H9 (cell line): ENCODE results near the gene SP100. TPM values are rescaled to one million over a fixed set of nuclear protein-coding genes. Genes with fewer than 3 reads are reported as not detected.

ENCODE experiments used
- DNase-seq: peaks from one replicate; pipeline ENCODE4 v3.0.0-alpha.2; 2017
- H2AFZ ChIP-seq: one replicate; pipeline ENCODE4 v1.6.1; 2013; ENCODE audit warnings: mild to moderate bottlenecking, low read length, control low read depth, moderate library complexity
- H2AK5ac ChIP-seq: 2 replicates; pipeline ENCODE4 v1.6.1; 2013; ENCODE audit warnings: low read length, control low read depth, mixed read lengths; ENCODE audit not compliant: insufficient read length
- H2BK120ac ChIP-seq: one replicate; pipeline ENCODE4 v1.6.1; 2013; ENCODE audit warnings: low read depth, mild to moderate bottlenecking, low read length, control low read depth, inconsistent platforms; ENCODE audit not compliant: poor library complexity, severe bottlenecking
- H2BK12ac ChIP-seq: 2 replicates; pipeline ENCODE4 v1.6.1; 2013; ENCODE audit warnings: low read length, control low read depth, mixed read lengths, low read depth; ENCODE audit not compliant: insufficient read length
- H2BK15ac ChIP-seq: 2 replicates; pipeline ENCODE4 v1.6.1; 2013; ENCODE audit warnings: low read depth, low read length, control low read depth
- H2BK20ac ChIP-seq: one replicate; pipeline ENCODE4 v1.6.1; 2013; ENCODE audit warnings: low read depth, mild to moderate bottlenecking, low read length, control low read depth, inconsistent platforms; ENCODE audit not compliant: poor library complexity, severe bottlenecking
- H2BK5ac ChIP-seq: 2 replicates; pipeline ENCODE4 v1.6.1; 2013; ENCODE audit warnings: low read length, control low read depth, mixed read lengths; ENCODE audit not compliant: insufficient read length
- H3K14ac ChIP-seq: 2 replicates; pipeline ENCODE4 v1.6.1; 2013; ENCODE audit warnings: low read length, control low read depth; ENCODE audit not compliant: insufficient read depth
- H3K18ac ChIP-seq: 2 replicates; pipeline ENCODE4 v1.6.1; 2013; ENCODE audit warnings: low read depth, mild to moderate bottlenecking, mixed read lengths, low read length, control low read depth; ENCODE audit not compliant: insufficient read length
- H3K23ac ChIP-seq: 2 replicates; pipeline ENCODE4 v1.6.1; 2013; ENCODE audit warnings: low read length, control low read depth, mixed read lengths, low read depth; ENCODE audit not compliant: insufficient read length
- H3K23me2 ChIP-seq: 2 replicates; pipeline ENCODE4 v1.6.1; 2013; ENCODE audit warnings: low read depth, mild to moderate bottlenecking, mixed read lengths, low read length, control low read depth; ENCODE audit not compliant: insufficient read length, poor library complexity, severe bottlenecking
- H3K27ac ChIP-seq: 2 replicates; pipeline ENCODE4 v1.5.1; 2013; ENCODE audit warnings: low read length, control low read depth, mixed read lengths, low read depth; ENCODE audit not compliant: insufficient read length
- H3K27me3 ChIP-seq: 2 replicates; pipeline ENCODE4 v1.6.1; 2013; ENCODE audit warnings: low read length, control low read depth, inconsistent platforms; ENCODE audit not compliant: insufficient read depth
- H3K4ac ChIP-seq: 2 replicates; pipeline ENCODE4 v1.6.1; 2013; ENCODE audit warnings: low read depth, mild to moderate bottlenecking, control low read depth, inconsistent platforms, low read length, moderate library complexity
- H3K4me1 ChIP-seq: 2 replicates; pipeline ENCODE4 v1.6.1; 2013; ENCODE audit warnings: low read length, control low read depth, inconsistent platforms; ENCODE audit not compliant: insufficient read depth
- H3K4me2 ChIP-seq: 2 replicates; pipeline ENCODE4 v1.6.1; 2013; ENCODE audit warnings: low read length, control low read depth, mixed read lengths; ENCODE audit not compliant: insufficient read length, insufficient read depth
- H3K56ac ChIP-seq: 2 replicates; pipeline ENCODE4 v1.6.1; 2013; ENCODE audit warnings: low read depth, mild to moderate bottlenecking, mixed read lengths, low read length, control low read depth; ENCODE audit not compliant: insufficient read length
- H3K79me1 ChIP-seq: 2 replicates; pipeline ENCODE4 v1.6.1; 2013; ENCODE audit warnings: low read depth, mild to moderate bottlenecking, moderate library complexity, low read length, control low read depth, inconsistent platforms; ENCODE audit not compliant: insufficient read depth, poor library complexity, severe bottlenecking
- H3K79me2 ChIP-seq: 2 replicates; pipeline ENCODE4 v1.6.1; 2013; ENCODE audit warnings: low read length, control low read depth, inconsistent platforms; ENCODE audit not compliant: insufficient read depth
- H3K9ac ChIP-seq: 2 replicates; pipeline ENCODE4 v1.6.1; 2013; ENCODE audit warnings: low read length, control low read depth, mixed read lengths; ENCODE audit not compliant: insufficient read length; ENCODE audit errors: extremely low read depth
- H3K9me3 ChIP-seq: one replicate; pipeline ENCODE4 v1.6.1; 2013; ENCODE audit warnings: low read depth, low read length, inconsistent platforms; ENCODE audit not compliant: control insufficient read depth
- H3T11ph ChIP-seq: one replicate; pipeline ENCODE4 v1.6.1; 2013; ENCODE audit warnings: mild to moderate bottlenecking, low read length, control low read depth, inconsistent platforms
- H4K20me1 ChIP-seq: one replicate; pipeline ENCODE4 v1.6.1; 2013; ENCODE audit not compliant: control insufficient read depth, insufficient read length, insufficient read depth
- H4K5ac ChIP-seq: 2 replicates; pipeline ENCODE4 v1.6.1; 2013; ENCODE audit warnings: low read depth, mild to moderate bottlenecking, mixed read lengths, low read length, control low read depth; ENCODE audit not compliant: insufficient read length
- H4K8ac ChIP-seq: replicated peaks from 2 replicates; pipeline ENCODE4 v1.6.1; 2013; ENCODE audit warnings: low read length, control low read depth, mixed read lengths, low read depth; ENCODE audit not compliant: insufficient read length
- H4K91ac ChIP-seq: 2 replicates; pipeline ENCODE4 v1.6.1; 2013; ENCODE audit warnings: low read depth, mild to moderate bottlenecking, moderate library complexity, mixed read lengths, low read length, control low read depth; ENCODE audit not compliant: insufficient read length
- H3K27ac Mint-ChIP-seq, 3 experiments: 2 replicates in 2 of 3; 3 replicates in 1 of 3; pipeline ENCODE4 v1.8.0; 2020 to 2021; ENCODE audit warnings: mixed read lengths in 3 of 3, mild to moderate bottlenecking in 1 of 3, moderate library complexity in 1 of 3
- H3K27me3 Mint-ChIP-seq: 2 replicates; pipeline ENCODE4 v1.8.0; 2021; ENCODE audit warnings: low read depth, mild to moderate bottlenecking, moderate library complexity, mixed read lengths
- H3K36me3 Mint-ChIP-seq, 3 experiments: 2 replicates in 2 of 3; 3 replicates in 1 of 3; pipeline ENCODE4 v1.8.0; 2020 to 2021; ENCODE audit warnings: low read depth in 3 of 3, mixed read lengths in 3 of 3; ENCODE audit not compliant: insufficient read depth in 1 of 3
- H3K4me1 Mint-ChIP-seq, 2 experiments: 2 replicates each; pipeline ENCODE4 v1.8.0; 2020; ENCODE audit warnings: mixed read lengths in 2 of 2
- H3K4me3 Mint-ChIP-seq, 2 experiments: 2 replicates in 1 of 2; 3 replicates in 1 of 2; pipeline ENCODE4 v1.8.0; 2020 to 2021; ENCODE audit warnings: mild to moderate bottlenecking in 2 of 2, mixed read lengths in 2 of 2, moderate library complexity in 1 of 2
- H3K9me3 Mint-ChIP-seq, 2 experiments: 2 replicates in 1 of 2; 3 replicates in 1 of 2; pipeline ENCODE4 v1.8.0; 2020; ENCODE audit warnings: mild to moderate bottlenecking in 2 of 2, mixed read lengths in 2 of 2, moderate library complexity in 1 of 2
- WGBS: extraction: QIAGEN DNeasy Blood & Tissue Kit; methylation state at CpG from one replicate; pipeline ENCODE4 v1.1.7; 2013; ENCODE audit warnings: missing lambda C conversion rate, low lambda C conversion rate, mixed read lengths; ENCODE audit not compliant: insufficient read length; ENCODE audit errors: extremely low coverage; 5-methylcytosine and 5-hydroxymethylcytosine counted together
- total RNA-seq: library from RNA; stranded (reverse); gene quantifications from 2 replicates; pipeline ENCODE4 v1.2.1, GENCODE V29; 2021
- TF ChIP-seq, protein P1 (sequence below): fragments of 200-600 bp; sonication (generic); conservative IDR thresholded peaks from 3 replicates; pipeline ENCODE4 v1.8.0; 2021; ENCODE audit warnings: antibody characterized with exemption, mild to moderate bottlenecking

Gene SP100
- total RNA-seq, 1 experiment from 2014 or later = 0.28 TPM

- Mint-ChIP-seq H3K27me3 (peaks cover 9% of the 10 kb centered on the region), H3K4me3 (no peak overlapping the region), H3K4me1 (no peaks in the 10 kb centered on the region), H3K36me3 (peaks cover 1 to 23% (median 19%) of the 10 kb centered on the region in 3 experiments; a peak in 5 of 7 replicates), H3K9me3 (peaks cover 33 to 40% of the 10 kb centered on the region in 2 experiments), H3K27ac (no peak overlapping the region)
- Histone ChIP-seq H3K79me1 (no peaks in the 10 kb centered on the region), H2BK12ac (no peak overlapping the region), H2BK20ac (no peak overlapping the region), H2BK15ac (no peak overlapping the region), H3T11ph (no peak overlapping the region), H3K9me3 (peaks cover 10% of the 10 kb centered on the region), H3K18ac (no peak overlapping the region), H3K27ac (no peak overlapping the region), H4K5ac (no peak overlapping the region), H4K8ac (no peak overlapping the region), H2BK5ac (no peak overlapping the region), H4K20me1 (no peaks in the 10 kb centered on the region), H3K79me2 (no peaks in the 10 kb centered on the region), H4K91ac (no peak overlapping the region), H3K4ac (no peak overlapping the region), H2AK5ac (no peak overlapping the region), H3K23ac (no peak overlapping the region), H2BK120ac (no peak overlapping the region), H3K14ac (no peak overlapping the region), H3K4me1 (no peaks in the 10 kb centered on the region), H3K23me2 (no peaks in the 10 kb centered on the region), H3K9ac (no peak overlapping the region), H2AFZ (no peak overlapping the region), H3K56ac (no peak overlapping the region), H3K27me3 (no peaks in the 10 kb centered on the region), H3K4me2 (no peak overlapping the region)
- no CpG with 5 or more reads among the region's 2 CpGs for WGBS
- DNase-seq = no peak
- TF ChIP-seq, protein P1, sequence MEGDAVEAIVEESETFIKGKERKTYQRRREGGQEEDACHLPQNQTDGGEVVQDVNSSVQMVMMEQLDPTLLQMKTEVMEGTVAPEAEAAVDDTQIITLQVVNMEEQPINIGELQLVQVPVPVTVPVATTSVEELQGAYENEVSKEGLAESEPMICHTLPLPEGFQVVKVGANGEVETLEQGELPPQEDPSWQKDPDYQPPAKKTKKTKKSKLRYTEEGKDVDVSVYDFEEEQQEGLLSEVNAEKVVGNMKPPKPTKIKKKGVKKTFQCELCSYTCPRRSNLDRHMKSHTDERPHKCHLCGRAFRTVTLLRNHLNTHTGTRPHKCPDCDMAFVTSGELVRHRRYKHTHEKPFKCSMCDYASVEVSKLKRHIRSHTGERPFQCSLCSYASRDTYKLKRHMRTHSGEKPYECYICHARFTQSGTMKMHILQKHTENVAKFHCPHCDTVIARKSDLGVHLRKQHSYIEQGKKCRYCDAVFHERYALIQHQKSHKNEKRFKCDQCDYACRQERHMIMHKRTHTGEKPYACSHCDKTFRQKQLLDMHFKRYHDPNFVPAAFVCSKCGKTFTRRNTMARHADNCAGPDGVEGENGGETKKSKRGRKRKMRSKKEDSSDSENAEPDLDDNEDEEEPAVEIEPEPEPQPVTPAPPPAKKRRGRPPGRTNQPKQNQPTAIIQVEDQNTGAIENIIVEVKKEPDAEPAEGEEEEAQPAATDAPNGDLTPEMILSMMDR = no peak
Measured at GRCh38 chr2:230569298-230569697, 153.3 kb downstream of the SP100 start.
